GM23248 (cell line): Measurements from ENCODE around the gene SMC5. TPM values are rescaled to one million over a fixed set of nuclear protein-coding genes. Genes with fewer than 3 reads are reported as not detected.

Source experiments
- DNase-seq: peaks from one replicate; pipeline ENCODE4 v3.0.0-alpha.2; 2015
- H2AFZ ChIP-seq: fragments of 200-600 bp; sonication (generic); 2 replicates; pipeline ENCODE4 v1.6.1; 2016; ENCODE audit warnings: antibody characterized with exemption
- H3F3A ChIP-seq: fragments of 200-600 bp; sonication (generic); 2 replicates; pipeline ENCODE4 v1.6.1; 2016; ENCODE audit warnings: mild to moderate bottlenecking, antibody characterized with exemption, mixed run types; ENCODE audit not compliant: insufficient read depth
- H3K27ac ChIP-seq: fragments of 200-600 bp; sonication (generic); 2 replicates; pipeline ENCODE4 v1.5.1; 2016; ENCODE audit warnings: mild to moderate bottlenecking
- H3K27me3 ChIP-seq: fragments of 200-600 bp; sonication (generic); replicated peaks from 2 replicates; pipeline ENCODE4 v1.6.1; 2016; ENCODE audit warnings: mild to moderate bottlenecking; ENCODE audit not compliant: insufficient read depth
- H3K36me3 ChIP-seq: fragments of 200-600 bp; sonication (generic); 2 replicates; pipeline ENCODE4 v1.6.1; 2016; ENCODE audit warnings: low read depth, mild to moderate bottlenecking
- H3K4me1 ChIP-seq: fragments of 200-600 bp; sonication (generic); 2 replicates; pipeline ENCODE4 v1.6.1; 2016; ENCODE audit warnings: mild to moderate bottlenecking; ENCODE audit not compliant: insufficient read depth
- H3K4me2 ChIP-seq: fragments of 200-600 bp; sonication (generic); one replicate; pipeline ENCODE4 v1.6.1; 2016; ENCODE audit warnings: mild to moderate bottlenecking; ENCODE audit not compliant: unreplicated experiment
- H3K4me3 ChIP-seq: fragments of 200-600 bp; sonication (generic); 2 replicates; pipeline ENCODE4 v1.5.1; 2016; ENCODE audit warnings: mild to moderate bottlenecking
- H3K79me2 ChIP-seq: fragments of 200-600 bp; sonication (generic); 2 replicates; pipeline ENCODE4 v1.6.1; 2016; ENCODE audit warnings: mild to moderate bottlenecking; ENCODE audit not compliant: insufficient read depth
- H3K9ac ChIP-seq: fragments of 200-600 bp; sonication (generic); 2 replicates; pipeline ENCODE4 v1.6.1; 2016; ENCODE audit warnings: mild to moderate bottlenecking
- H3K9me2 ChIP-seq: fragments of 200-600 bp; sonication (generic); 2 replicates; pipeline ENCODE4 v1.6.1; 2016; ENCODE audit warnings: mixed run types, mild to moderate bottlenecking, moderate library complexity; ENCODE audit not compliant: insufficient read depth
- H3K9me3 ChIP-seq: fragments of 200-600 bp; sonication (generic); one replicate; pipeline ENCODE4 v1.6.1; 2017; ENCODE audit warnings: low read depth
- H4K20me1 ChIP-seq: fragments of 200-600 bp; sonication (generic); 2 replicates; pipeline ENCODE4 v1.6.0; 2016; ENCODE audit not compliant: insufficient read depth
- EZH2 ChIP-seq: fragments of 200-600 bp; sonication (generic); IDR thresholded peaks from 2 replicates; pipeline ENCODE4 v1.6.1; 2018; ENCODE audit warnings: antibody characterized with exemption, mild to moderate bottlenecking; ENCODE audit not compliant: insufficient read depth, poor library complexity, severe bottlenecking
- EZH2phosphoT487 ChIP-seq: fragments of 200-600 bp; sonication (generic); IDR thresholded peaks from 2 replicates; pipeline ENCODE4 v1.6.1; 2018; ENCODE audit warnings: antibody characterized with exemption, moderate library complexity, mild to moderate bottlenecking, low read depth; ENCODE audit not compliant: insufficient read depth
- WGBS, 2 experiments: methylation state at CpG; one replicate each; pipeline ENCODE4 v1.1.6; 2015 to 2017; ENCODE audit warnings: low lambda C conversion rate in 2 of 2, low coverage in 1 of 2; ENCODE audit errors: missing lambda C conversion rate in 2 of 2; 5-methylcytosine and 5-hydroxymethylcytosine counted together
- in situ Hi-C: fragments of 300-500 bp; cut with MboI; formaldehyde crosslinking; loops from 2 replicates; pipeline ENCODE4 v1.15.0; 2020
- polyA plus RNA-seq: library from polyadenylated mRNA; unstranded; fragments of >200 nt; fragmentation: Nextera tagmentation; extraction: Ambion mirVana; gene quantifications from 2 replicates; pipeline ENCODE4 v1.2.1, GENCODE V29; 2016
- total RNA-seq: library from RNA; depleted of rRNA; stranded (reverse); fragments of >200 nt; shearing (Covaris generic); gene quantifications from 2 replicates; pipeline ENCODE4 v1.2.3, GENCODE V29; 2014

The SMC5 gene
- total and polyA plus RNA-seq, 2 experiments from 2014 or later, result 14.9 to 16.4 TPM

- no peaks in the 10 kb centered on the region for H3F3A ChIP-seq
- H3K9me3 ChIP-seq, result no peaks in the 10 kb centered on the region
- H3K4me3 ChIP-seq, result no peak overlapping the region
- H3K9me2 ChIP-seq, result no peaks in the 10 kb centered on the region
- H3K4me2 ChIP-seq, result no peak overlapping the region
- WGBS, 2 experiments, result 60 to 70% methylated on average over 2 of the region's 2 CpGs
- H2AFZ ChIP-seq, result no peak overlapping the region
- DNase-seq, result peak; percentile 22
- no peak overlapping the region for H3K27ac ChIP-seq
- peaks cover 50% of the 10 kb centered on the region for H4K20me1 ChIP-seq
- peaks cover 99% of the 10 kb centered on the region for H3K79me2 ChIP-seq
- TF ChIP-seq EZH2phosphoT487 (no peak), EZH2 (no peak)
- H3K4me1 ChIP-seq, result no peaks in the 10 kb centered on the region
- no peaks in the 10 kb centered on the region for H3K36me3 ChIP-seq
- in situ Hi-C loops, result no loop called here
- no peak overlapping the region for H3K9ac ChIP-seq
- H3K27me3 ChIP-seq, result no peaks in the 10 kb centered on the region
These were observed 133.4 kb downstream of the SMC5 start for GRCh38 chr9:70392189-70392588.

DNA sequence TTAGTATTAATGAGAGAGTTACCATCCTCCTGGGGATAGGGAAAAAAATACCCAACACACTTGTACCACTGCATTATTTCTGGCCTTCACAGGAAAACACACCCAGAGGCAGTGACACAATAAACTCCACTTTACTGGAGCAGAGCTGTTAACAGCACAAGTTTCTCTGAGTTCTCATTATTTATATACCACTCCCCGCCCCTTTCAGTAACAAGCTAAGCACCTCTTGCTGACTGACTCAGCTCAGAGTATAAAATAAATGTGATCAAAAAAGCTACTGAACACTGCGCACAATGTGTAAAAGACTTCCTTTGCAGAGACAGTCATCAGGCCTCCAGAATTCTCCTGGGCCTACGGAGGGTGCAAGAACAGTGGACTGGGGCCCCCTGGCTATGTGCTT, 134.1 kb downstream of the SMC5 start:
- Histone ChIP-seq H3K4me3 (no peak overlapping the region), H3K4me2 (no peak overlapping the region), H2AFZ (no peak overlapping the region), H3K79me2 (peaks cover 100% of the 10 kb centered on the region), H4K20me1 (peaks cover 55% of the 10 kb centered on the region), H3K36me3 (no peaks in the 10 kb centered on the region), H3K9me2 (no peaks in the 10 kb centered on the region), H3K27ac (no peak overlapping the region), H3K9me3 (no peaks in the 10 kb centered on the region), H3K9ac (no peak overlapping the region), H3F3A (no peaks in the 10 kb centered on the region), H3K4me1 (no peaks in the 10 kb centered on the region), H3K27me3 (no peaks in the 10 kb centered on the region)
- DNase-seq, result no peak
- in situ Hi-C loops, result no loop called here
- WGBS, 2 experiments, result 86 to 95% methylated on average over 3 of the region's 3 CpGs
- TF ChIP-seq EZH2 (no peak), EZH2phosphoT487 (no peak)

DNA sequence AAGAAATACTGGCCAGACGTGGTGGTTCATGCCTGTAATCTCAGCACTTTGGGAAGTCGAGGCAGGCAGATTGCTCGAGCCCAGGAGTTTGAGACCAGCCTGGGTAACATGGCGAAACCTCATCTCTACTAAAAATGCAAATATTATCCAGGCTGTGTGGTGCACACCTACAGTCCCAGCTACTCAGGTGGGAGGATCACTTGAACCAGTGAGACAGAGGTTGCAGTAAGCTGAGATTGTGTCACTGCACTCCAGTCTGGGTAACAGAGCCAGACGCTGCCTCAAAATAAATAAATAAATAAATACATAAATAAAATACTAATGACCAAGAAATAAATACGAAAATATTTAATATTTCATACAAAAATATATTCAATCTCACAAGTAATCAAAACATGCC, 136.9 kb downstream of the SMC5 start:
- TF ChIP-seq EZH2 (no peak), EZH2phosphoT487 (no peak)
- Histone ChIP-seq H3K79me2 (peaks cover 100% of the 10 kb centered on the region), H3K4me1 (no peaks in the 10 kb centered on the region), H4K20me1 (peaks cover 51% of the 10 kb centered on the region), H3K27ac (no peak overlapping the region), H3F3A (no peaks in the 10 kb centered on the region; the same call in 1 of the 2 replicates), H3K27me3 (no peaks in the 10 kb centered on the region), H3K9me2 (no peaks in the 10 kb centered on the region), H3K9ac (no peak overlapping the region), H3K9me3 (no peaks in the 10 kb centered on the region), H2AFZ (no peak overlapping the region), H3K4me3 (no peak overlapping the region), H3K4me2 (no peak overlapping the region), H3K36me3 (no peaks in the 10 kb centered on the region)
- DNase-seq, result no peak
- in situ Hi-C loops, result no loop called here
- 75 to 76% methylated on average over 6 of the region's 6 CpGs for WGBS, 2 experiments

GRCh38 chr9:70398145-70398556, 139.4 kb downstream of the SMC5 start:
- Histone ChIP-seq H3K27ac (no peak overlapping the region), H3K4me2 (no peak overlapping the region), H3K9ac (no peak overlapping the region), H2AFZ (no peak overlapping the region), H3K36me3 (no peaks in the 10 kb centered on the region), H4K20me1 (peaks cover 33% of the 10 kb centered on the region; the same call in 1 of the 2 replicates), H3K79me2 (peaks cover 100% of the 10 kb centered on the region), H3K27me3 (no peaks in the 10 kb centered on the region), H3K4me1 (peaks cover 6% of the 10 kb centered on the region), H3K9me2 (no peaks in the 10 kb centered on the region), H3F3A (peaks cover under 1% of the 10 kb centered on the region; the same call in 1 of the 2 replicates), H3K9me3 (no peaks in the 10 kb centered on the region), H3K4me3 (no peak overlapping the region)
- 39 to 48% methylated on average over 4 of the region's 4 CpGs for WGBS, 2 experiments
- no peak for TF ChIP-seq EZH2
- TF ChIP-seq EZH2phosphoT487, result no peak
- no peak for DNase-seq
- in situ Hi-C loops, result no loop called here

GRCh38 chr9:70399141-70399540, 140.4 kb downstream of the SMC5 start:
- no peak for DNase-seq
- Histone ChIP-seq H3K79me2 (peaks cover 100% of the 10 kb centered on the region), H3K36me3 (no peaks in the 10 kb centered on the region), H3K9ac (no peak overlapping the region), H4K20me1 (peaks cover 31% of the 10 kb centered on the region; the same call in 1 of the 2 replicates), H3K4me2 (no peak overlapping the region), H3K4me3 (no peak overlapping the region), H3K9me3 (no peaks in the 10 kb centered on the region), H3F3A (peaks cover 11% of the 10 kb centered on the region), H3K9me2 (no peaks in the 10 kb centered on the region), H3K4me1 (peaks cover 16% of the 10 kb centered on the region), H2AFZ (no peak overlapping the region), H3K27ac (no peak overlapping the region), H3K27me3 (no peaks in the 10 kb centered on the region)
- in situ Hi-C loops, result no loop called here
- TF ChIP-seq EZH2phosphoT487 (no peak), EZH2 (no peak)
